Stimulated activated CD8-positive, alpha-beta memory T cell treated with anti-CD3 and anti-CD28 coated beads, Interleukin-4, amount 100 ng/mL, for 1 hour (primary cell): ENCODE measurements around the gene OR2T2.
"Not testable (repeated sequence)": the region's sequence is repeated elsewhere in the genome, so short reads cannot be mapped to it uniquely, and the experiment has no call there.

Source experiments
- DNase-seq, 2 donors: peaks; one replicate each; pipeline ENCODE4 v3.0.0-alpha.2; 2020; ENCODE audit warnings: low read depth in 2 of 2, low spot score in 1 of 2

The OR2T2 gene

GRCh38 chr1:248450466-248451145 is 5.2 kb downstream of the OR2T2 start:
- DNase-seq, result not testable (repeated sequence)

GRCh38 chr1:248453619-248454018 is 8.2 kb downstream of the OR2T2 start:
- DNase-seq, result not testable (repeated sequence)

- not testable (repeated sequence) for DNase-seq
Observed at GRCh38 chr1:248455045-248455444, 9.6 kb downstream of the OR2T2 start.

GRCh38 chr1:248456635-248457034 is 11.2 kb downstream of the OR2T2 start:
- not testable (repeated sequence) for DNase-seq

GRCh38 chr1:248459117-248459516 is 13.7 kb downstream of the OR2T2 start:
- not testable (repeated sequence) for DNase-seq

- no peak for DNase-seq
Observed at GRCh38 chr1:248471154-248471553, 25.7 kb downstream of the OR2T2 start.

GRCh38 chr1:248472111-248472510 is 26.7 kb downstream of the OR2T2 start:
- DNase-seq, result not testable (repeated sequence)

GRCh38 chr1:248473051-248473450 is 27.6 kb downstream of the OR2T2 start, which contains the start of gene OR2T3:
OR2T3 (plus strand) TSS chr1:248473351; CDS start chr1:248473351, 0 bp downstream.
- not testable (repeated sequence) for DNase-seq

GRCh38 chr1:248475660-248476059 is 30.2 kb downstream of the OR2T2 start:
- DNase-seq, result not testable (repeated sequence)

- DNase-seq, result not testable (repeated sequence)
Observed at GRCh38 chr1:248481686-248482579, 36.5 kb downstream of the OR2T2 start.

GRCh38 chr1:248488289-248488688 is 42.9 kb downstream of the OR2T2 start, which contains the start of gene OR2T5:
OR2T5 (plus strand) TSS chr1:248488589; CDS start chr1:248488589, 0 bp downstream.
- DNase-seq, result not testable (repeated sequence)

GRCh38 chr1:248496661-248497060 is 51.2 kb downstream of the OR2T2 start:
- DNase-seq, result not testable (repeated sequence)

GRCh38 chr1:248500305-248501035 is 55.0 kb downstream of the OR2T2 start:
- DNase-seq, result not testable (repeated sequence)
